RCC 7860 (cell line): Measurements from ENCODE around the gene USP17L26.
"Not testable (repeated sequence)": the region's sequence is repeated elsewhere in the genome, so short reads cannot be mapped to it uniquely, and the experiment has no call there.

ENCODE experiments used
- DNase-seq: peaks from one replicate; pipeline ENCODE4 v3.0.0-alpha.2; 2015; ENCODE audit warnings: low spot score
- FAIRE-seq: peaks from 2 replicates; lab custom pipeline; 2012; peaks lifted over from hg19 to GRCh38; lab: Jason Lieb, UNC

USP17L26 gene

GRCh38 chr4:9334358-9334757 lies at the start of gene USP17L26:
USP17L26 (plus strand) TSS chr4:9334658; CDS start chr4:9334658, 0 bp downstream.
- not testable (repeated sequence) for FAIRE-seq, DNase-seq

GRCh38 chr4:9324191-9324590 lies 10.3 kb upstream of the USP17L26 start:
- not testable (repeated sequence) for DNase-seq, FAIRE-seq

GRCh38 chr4:9324865-9325264 lies 9.6 kb upstream of the USP17L26 start, which contains the start of gene USP17L24:
USP17L24 (plus strand) TSS chr4:9325165; CDS start chr4:9325165, 0 bp downstream.
- DNase-seq, FAIRE-seq: not testable (repeated sequence)

- DNase-seq, FAIRE-seq: not testable (repeated sequence)
Observed at GRCh38 chr4:9329611-9330010, 4.8 kb upstream of the USP17L26 start, which contains the start of gene USP17L25. USP17L25 (plus strand) TSS chr4:9329911; CDS start chr4:9329911, 0 bp downstream.

- DNase-seq, FAIRE-seq: not testable (repeated sequence)
Observed at GRCh38 chr4:9339103-9339502, 4.6 kb downstream of the USP17L26 start, which contains the start of gene USP17L5. USP17L5 (plus strand) TSS chr4:9339403; CDS start chr4:9339403, 0 bp downstream.

- not testable (repeated sequence) for FAIRE-seq, DNase-seq
Observed at GRCh38 chr4:9343848-9344247, 9.4 kb downstream of the USP17L26 start, which contains the start of gene USP17L27. USP17L27 (plus strand) TSS chr4:9344148; CDS start chr4:9344148, 0 bp downstream.

- not testable (repeated sequence) for DNase-seq, FAIRE-seq
Observed at GRCh38 chr4:9348593-9348992, 14.1 kb downstream of the USP17L26 start, which contains the start of gene USP17L28. USP17L28 (plus strand) TSS chr4:9348893; CDS start chr4:9348893, 0 bp downstream.

GRCh38 chr4:9350866-9351265 lies 16.4 kb downstream of the USP17L26 start:
- FAIRE-seq: not testable (repeated sequence)

GRCh38 chr4:9353338-9353737 lies 18.9 kb downstream of the USP17L26 start, which contains the start of gene USP17L29:
USP17L29 (plus strand) TSS chr4:9353638; CDS start chr4:9353638, 0 bp downstream.
- DNase-seq, FAIRE-seq: not testable (repeated sequence)

More at GRCh38 chr4:9350866-9351265, 16.4 kb downstream of the USP17L26 start:
- DNase-seq: not testable (repeated sequence)

- not testable (repeated sequence) for DNase-seq, FAIRE-seq
Observed at GRCh38 chr4:9362829-9363228, 28.4 kb downstream of the USP17L26 start, which contains the start of gene USP17L30. USP17L30 (plus strand) TSS chr4:9363129; CDS start chr4:9363129, 0 bp downstream.

- not testable (repeated sequence) for FAIRE-seq, DNase-seq
Observed at GRCh38 chr4:9379881-9380280, 45.4 kb downstream of the USP17L26 start.

- peak; percentile 42 for FAIRE-seq
Observed at GRCh38 chr4:9381012-9381534, 46.6 kb downstream of the USP17L26 start.

GRCh38 chr4:9384126-9384525 lies 49.7 kb downstream of the USP17L26 start:
- FAIRE-seq: no peak
- no peak for DNase-seq

More at GRCh38 chr4:9381012-9381534, 46.6 kb downstream of the USP17L26 start:
- DNase-seq: not testable (repeated sequence)
